ENCODE data around the gene CREB5. TPM values are rescaled to one million over a fixed set of nuclear protein-coding genes. Genes with fewer than 3 reads are reported as not detected.

The CREB5 gene
- total and polyA plus RNA-seq, 2 of the 8 experiments (the other 6 are each of a cell fraction or from before 2014, with no cell fraction given): 2.4 to 2.7 TPM

DNA sequence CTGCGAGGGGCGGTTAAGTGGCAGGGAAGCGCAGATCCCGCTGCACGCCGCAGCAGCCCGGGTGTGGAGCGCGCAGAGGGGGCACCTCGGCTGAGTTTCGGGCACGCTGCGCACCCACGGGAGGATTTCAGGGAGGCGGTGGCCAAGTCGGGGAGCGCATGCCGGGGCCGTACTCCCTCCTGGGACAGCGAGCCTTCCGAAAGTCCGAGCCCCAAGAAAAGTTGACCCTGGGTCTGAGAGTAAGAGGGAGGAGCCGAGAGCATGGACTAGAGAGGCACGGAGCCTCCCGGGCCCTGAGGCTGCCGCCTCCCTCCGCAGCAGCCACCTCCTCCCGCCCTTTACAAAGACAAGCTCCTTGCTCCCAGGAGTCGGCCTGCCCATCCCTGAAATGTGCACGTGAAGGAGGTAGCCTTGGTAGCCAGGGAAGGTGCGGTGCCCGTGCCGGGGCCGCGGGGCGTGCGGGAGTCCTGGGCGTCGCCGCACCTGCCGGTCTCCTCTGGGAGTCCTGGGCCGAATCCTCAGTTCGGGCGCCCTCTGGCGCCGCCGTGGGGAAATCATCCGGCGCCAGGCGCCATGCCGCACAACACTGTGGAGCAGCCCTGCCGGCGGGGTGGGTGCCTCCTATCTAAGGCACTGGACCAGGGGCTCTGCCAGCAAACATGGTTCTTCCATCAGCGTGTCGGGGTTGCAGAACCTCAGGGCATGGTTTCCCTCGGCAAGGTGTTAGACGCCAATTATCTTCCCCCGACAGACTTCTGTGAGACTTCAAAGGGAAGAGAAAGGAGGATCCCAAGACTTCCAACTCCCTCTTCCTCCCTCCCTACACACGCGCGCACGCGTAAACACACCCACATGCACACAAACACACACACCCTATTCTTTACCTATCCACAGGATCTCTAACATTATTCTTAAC is 441.8 kb downstream of the CREB5 start (continued):
- TF ChIP-seq CTBP2 (IDR thresholded peaks at IDR 0.05; ENCODE audit: borderline replicate concordance, insufficient read depth, insufficient read length, low read length): peak; percentile 57
- no peak for TF ChIP-seq POLR2A (IDR thresholded peaks at IDR 0.05; ENCODE audit: control extremely low read depth in 1 of 2, low read depth in 2 of 2, low read length in 2 of 2)
- TF ChIP-seq CEBPB (IDR thresholded peaks at IDR 0.05; ENCODE audit: low read depth, low read length): no peak
- TF ChIP-seq BACH1 (IDR thresholded peaks at IDR 0.05; ENCODE audit: low read length): no peak
- no peak for TF ChIP-seq RXRA (IDR thresholded peaks at IDR 0.05; ENCODE audit: insufficient read depth, low read depth, low read length)
- peak; percentile 80; the same call in 1 of the 2 replicates for TF ChIP-seq RBBP5 (IDR thresholded peaks at IDR 0.05; ENCODE audit: borderline replicate concordance, low read depth, low read length)
- TF ChIP-seq, protein P1, sequence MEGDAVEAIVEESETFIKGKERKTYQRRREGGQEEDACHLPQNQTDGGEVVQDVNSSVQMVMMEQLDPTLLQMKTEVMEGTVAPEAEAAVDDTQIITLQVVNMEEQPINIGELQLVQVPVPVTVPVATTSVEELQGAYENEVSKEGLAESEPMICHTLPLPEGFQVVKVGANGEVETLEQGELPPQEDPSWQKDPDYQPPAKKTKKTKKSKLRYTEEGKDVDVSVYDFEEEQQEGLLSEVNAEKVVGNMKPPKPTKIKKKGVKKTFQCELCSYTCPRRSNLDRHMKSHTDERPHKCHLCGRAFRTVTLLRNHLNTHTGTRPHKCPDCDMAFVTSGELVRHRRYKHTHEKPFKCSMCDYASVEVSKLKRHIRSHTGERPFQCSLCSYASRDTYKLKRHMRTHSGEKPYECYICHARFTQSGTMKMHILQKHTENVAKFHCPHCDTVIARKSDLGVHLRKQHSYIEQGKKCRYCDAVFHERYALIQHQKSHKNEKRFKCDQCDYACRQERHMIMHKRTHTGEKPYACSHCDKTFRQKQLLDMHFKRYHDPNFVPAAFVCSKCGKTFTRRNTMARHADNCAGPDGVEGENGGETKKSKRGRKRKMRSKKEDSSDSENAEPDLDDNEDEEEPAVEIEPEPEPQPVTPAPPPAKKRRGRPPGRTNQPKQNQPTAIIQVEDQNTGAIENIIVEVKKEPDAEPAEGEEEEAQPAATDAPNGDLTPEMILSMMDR (IDR thresholded peaks at IDR 0.05; ENCODE audit: control extremely low read depth in 1 of 3, insufficient read depth in 1 of 3, low read depth in 1 of 3, low read length in 3 of 3): peak; percentile 74 to 98 (median 81)
